Mammary epithelial cell (primary cell): ENCODE results near the gene EFCAB6.

Source experiments
- CTCF ChIP-seq, 2 donors: IDR thresholded peaks in 1 of 2; conservative IDR thresholded peaks in 1 of 2; 2 replicates each; pipeline ENCODE4 v1.5.1; 2011 to 2012; ENCODE audit warnings: inconsistent platforms in 2 of 2, low read length in 2 of 2, mild to moderate bottlenecking in 2 of 2, control low read depth in 1 of 2, low read depth in 1 of 2; ENCODE audit not compliant: insufficient read depth in 1 of 2; ENCODE audit errors: extremely low read depth in 1 of 2
- EZH2 ChIP-seq: IDR thresholded peaks from 2 replicates; pipeline ENCODE4 v1.6.1; 2012; ENCODE audit warnings: low read length, inconsistent platforms, borderline replicate concordance

GRCh38 chr22:43747877-43748276, 64.2 kb downstream of the EFCAB6 start:
- TF ChIP-seq EZH2 (no peak), CTCF (conservative IDR thresholded peaks at IDR 0.05 in 1 of 2, IDR thresholded peaks at IDR 0.05 in 1 of 2; ENCODE audit: extremely low read depth in 1 of 2, insufficient read depth in 1 of 2, low read depth in 1 of 2, low read length in 2 of 2) (no peak)
